ENCODE data around the gene SPESP1.

GRCh38 chr15:68966996-68967395 lies 36.7 kb downstream of the SPESP1 start:
- TF ChIP-seq CTCF (conservative IDR thresholded peaks at IDR 0.05) = no peak
- TF ChIP-seq ZFX (IDR thresholded peaks at IDR 0.05) = no peak

Data from C4-2B (cell line).